A549 (cell line): ENCODE measurements around the gene PLCH2.
"Not testable (repeated sequence)": the region's sequence is repeated elsewhere in the genome, so short reads cannot be mapped to it uniquely, and the experiment has no call there.

Experiments
- CBX8 ChIP-seq: fragments of 200-600 bp; sonication (generic); IDR thresholded peaks from 2 replicates; pipeline ENCODE4 v1.6.1; 2016
- EP300 ChIP-seq, 2 experiments: fragments of >200 bp; sonication (Bioruptor Twin); formaldehyde crosslinking; IDR thresholded peaks; 2 replicates in 1 of 2; 3 replicates in 1 of 2; pipeline ENCODE4 v1.6.1; 2016 to 2017
- HDAC2 ChIP-seq: fragments of 200-600 bp; sonication (generic); IDR thresholded peaks from 2 replicates; pipeline ENCODE4 v1.6.1; 2016
- KDM1A ChIP-seq: fragments of 200-600 bp; sonication (generic); IDR thresholded peaks from 2 replicates; pipeline ENCODE4 v1.6.1; 2016; ENCODE audit warnings: low read depth, mild to moderate bottlenecking
- NPAS2 ChIP-seq: fragments of 250-450 bp; sonication (Bioruptor Pico); IDR thresholded peaks from 2 replicates; pipeline ENCODE4 v1.8.0; 2022; ENCODE audit warnings: mild to moderate bottlenecking, moderate library complexity, borderline replicate concordance
- POLR2A ChIP-seq: IDR thresholded peaks from 2 replicates; pipeline ENCODE4 v1.6.1; 2012; ENCODE audit warnings: mild to moderate bottlenecking, low read length
- RFX5 ChIP-seq: fragments of 450-650 bp; IDR thresholded peaks from 2 replicates; pipeline ENCODE4 v1.7.1; 2014; ENCODE audit warnings: antibody characterized with exemption, mild to moderate bottlenecking, moderate library complexity
- SREBF2 ChIP-seq: fragments of 450-650 bp; IDR thresholded peaks from 2 replicates; pipeline ENCODE4 v1.6.1; 2014; ENCODE audit warnings: mild to moderate bottlenecking, moderate library complexity
- TP53 ChIP-seq: fragments of 250-450 bp; sonication (Bioruptor Pico); IDR thresholded peaks from 2 replicates; pipeline ENCODE4 v1.5.0; 2021; ENCODE audit warnings: mild to moderate bottlenecking, moderate library complexity
- TF ChIP-seq, protein P1 (sequence below): fragments of 150-350 bp; IDR thresholded peaks from 2 replicates; pipeline ENCODE4 v1.6.1; 2014; ENCODE audit warnings: low read depth, mild to moderate bottlenecking, low read length
- TF ChIP-seq, protein P2 (sequence below): fragments of 450-650 bp; IDR thresholded peaks from 2 replicates; pipeline ENCODE4 v1.6.1; 2014; ENCODE audit warnings: antibody characterized with exemption
- TF ChIP-seq, protein P3 (sequence below): fragments of >200 bp; sonication (Bioruptor Twin); formaldehyde crosslinking; IDR thresholded peaks from 3 replicates; pipeline ENCODE4 v1.5.1; 2016
- TF ChIP-seq, protein P4 (sequence below): fragments of >200 bp; sonication (Bioruptor Twin); formaldehyde crosslinking; IDR thresholded peaks from 2 replicates; pipeline ENCODE4 v1.6.1; 2016
- TF ChIP-seq, protein P5 (sequence below): IDR thresholded peaks from 2 replicates; pipeline ENCODE4 v1.6.1; 2012

DNA sequence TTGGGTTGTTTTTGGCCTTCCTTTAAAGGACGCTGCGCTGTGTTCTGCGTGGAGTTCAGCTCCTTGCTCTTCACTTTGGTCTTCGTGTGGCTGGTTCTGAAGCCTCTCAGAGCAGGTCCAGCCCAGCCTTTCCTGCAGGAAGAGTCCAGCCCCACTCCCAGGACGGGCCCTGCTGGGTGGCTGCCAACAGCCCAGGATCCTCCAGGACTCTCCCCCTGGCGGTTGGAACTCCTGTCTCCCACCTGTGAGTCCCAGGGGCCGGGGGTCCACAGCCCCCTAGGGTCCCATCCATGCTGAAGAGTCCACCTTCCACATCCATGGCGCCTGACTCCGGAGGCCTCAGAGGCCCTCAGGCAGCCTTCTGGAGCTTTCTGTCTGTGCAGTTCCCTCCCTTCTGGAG, 75.5 kb downstream of the PLCH2 start:
- not testable (repeated sequence) for TF ChIP-seq KDM1A; POLR2A; CBX8; EP300 (IDR thresholded peaks at IDR 0.05); TP53 (CRISPR knock-in tag); HDAC2; SREBF2; NPAS2 (CRISPR knock-in tag); RFX5
- TF ChIP-seq, protein P1, sequence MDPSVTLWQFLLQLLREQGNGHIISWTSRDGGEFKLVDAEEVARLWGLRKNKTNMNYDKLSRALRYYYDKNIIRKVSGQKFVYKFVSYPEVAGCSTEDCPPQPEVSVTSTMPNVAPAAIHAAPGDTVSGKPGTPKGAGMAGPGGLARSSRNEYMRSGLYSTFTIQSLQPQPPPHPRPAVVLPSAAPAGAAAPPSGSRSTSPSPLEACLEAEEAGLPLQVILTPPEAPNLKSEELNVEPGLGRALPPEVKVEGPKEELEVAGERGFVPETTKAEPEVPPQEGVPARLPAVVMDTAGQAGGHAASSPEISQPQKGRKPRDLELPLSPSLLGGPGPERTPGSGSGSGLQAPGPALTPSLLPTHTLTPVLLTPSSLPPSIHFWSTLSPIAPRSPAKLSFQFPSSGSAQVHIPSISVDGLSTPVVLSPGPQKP = not testable (repeated sequence)
- TF ChIP-seq, protein P2, sequence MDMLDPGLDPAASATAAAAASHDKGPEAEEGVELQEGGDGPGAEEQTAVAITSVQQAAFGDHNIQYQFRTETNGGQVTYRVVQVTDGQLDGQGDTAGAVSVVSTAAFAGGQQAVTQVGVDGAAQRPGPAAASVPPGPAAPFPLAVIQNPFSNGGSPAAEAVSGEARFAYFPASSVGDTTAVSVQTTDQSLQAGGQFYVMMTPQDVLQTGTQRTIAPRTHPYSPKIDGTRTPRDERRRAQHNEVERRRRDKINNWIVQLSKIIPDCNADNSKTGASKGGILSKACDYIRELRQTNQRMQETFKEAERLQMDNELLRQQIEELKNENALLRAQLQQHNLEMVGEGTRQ = not testable (repeated sequence)
- TF ChIP-seq, protein P3, sequence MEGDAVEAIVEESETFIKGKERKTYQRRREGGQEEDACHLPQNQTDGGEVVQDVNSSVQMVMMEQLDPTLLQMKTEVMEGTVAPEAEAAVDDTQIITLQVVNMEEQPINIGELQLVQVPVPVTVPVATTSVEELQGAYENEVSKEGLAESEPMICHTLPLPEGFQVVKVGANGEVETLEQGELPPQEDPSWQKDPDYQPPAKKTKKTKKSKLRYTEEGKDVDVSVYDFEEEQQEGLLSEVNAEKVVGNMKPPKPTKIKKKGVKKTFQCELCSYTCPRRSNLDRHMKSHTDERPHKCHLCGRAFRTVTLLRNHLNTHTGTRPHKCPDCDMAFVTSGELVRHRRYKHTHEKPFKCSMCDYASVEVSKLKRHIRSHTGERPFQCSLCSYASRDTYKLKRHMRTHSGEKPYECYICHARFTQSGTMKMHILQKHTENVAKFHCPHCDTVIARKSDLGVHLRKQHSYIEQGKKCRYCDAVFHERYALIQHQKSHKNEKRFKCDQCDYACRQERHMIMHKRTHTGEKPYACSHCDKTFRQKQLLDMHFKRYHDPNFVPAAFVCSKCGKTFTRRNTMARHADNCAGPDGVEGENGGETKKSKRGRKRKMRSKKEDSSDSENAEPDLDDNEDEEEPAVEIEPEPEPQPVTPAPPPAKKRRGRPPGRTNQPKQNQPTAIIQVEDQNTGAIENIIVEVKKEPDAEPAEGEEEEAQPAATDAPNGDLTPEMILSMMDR = not testable (repeated sequence)
- TF ChIP-seq, protein P4, sequence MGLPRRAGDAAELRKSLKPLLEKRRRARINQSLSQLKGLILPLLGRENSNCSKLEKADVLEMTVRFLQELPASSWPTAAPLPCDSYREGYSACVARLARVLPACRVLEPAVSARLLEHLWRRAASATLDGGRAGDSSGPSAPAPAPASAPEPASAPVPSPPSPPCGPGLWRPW = not testable (repeated sequence)
- TF ChIP-seq, protein P5, sequence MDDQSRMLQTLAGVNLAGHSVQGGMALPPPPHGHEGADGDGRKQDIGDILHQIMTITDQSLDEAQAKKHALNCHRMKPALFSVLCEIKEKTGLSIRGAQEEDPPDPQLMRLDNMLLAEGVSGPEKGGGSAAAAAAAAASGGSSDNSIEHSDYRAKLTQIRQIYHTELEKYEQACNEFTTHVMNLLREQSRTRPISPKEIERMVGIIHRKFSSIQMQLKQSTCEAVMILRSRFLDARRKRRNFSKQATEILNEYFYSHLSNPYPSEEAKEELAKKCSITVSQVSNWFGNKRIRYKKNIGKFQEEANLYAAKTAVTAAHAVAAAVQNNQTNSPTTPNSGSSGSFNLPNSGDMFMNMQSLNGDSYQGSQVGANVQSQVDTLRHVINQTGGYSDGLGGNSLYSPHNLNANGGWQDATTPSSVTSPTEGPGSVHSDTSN = not testable (repeated sequence)
